H1 (cell line): ENCODE results near the gene TAX1BP1. TPM values are rescaled to one million over a fixed set of nuclear protein-coding genes. Genes with fewer than 3 reads are reported as not detected.

Source experiments
- CTCF ChIA-PET: fragments of 300-600 bp; sonication (Branson Sonifier 250); formaldehyde crosslinking; loops from one replicate; lab custom pipeline; 2021; ENCODE audit not compliant: partially characterized antibody; lab: Charles Lee
- POLR2A ChIA-PET: fragments of 300-600 bp; sonication (Branson Sonifier 250); formaldehyde crosslinking; loops from one replicate; lab custom pipeline; 2021; ENCODE audit warnings: inconsistent platforms; ENCODE audit not compliant: partially characterized antibody; lab: Charles Lee
- DNase-seq, 2 experiments: peaks; one replicate each; pipeline versions ENCODE4 v3.0.0 to v3.0.0-alpha.2; 2010 to 2022; ENCODE audit warnings: low spot score in 2 of 2, low read depth in 1 of 2, mixed read lengths in 1 of 2
- FAIRE-seq: peaks from 2 replicates; lab custom pipeline; 2011; peaks lifted over from hg19 to GRCh38; lab: Jason Lieb, UNC
- H2AFZ ChIP-seq: 2 replicates; pipeline ENCODE4 v1.8.1; 2012; ENCODE audit warnings: low read length, inconsistent platforms
- H2AK5ac ChIP-seq: 2 replicates; pipeline ENCODE4 v1.6.1; 2013; ENCODE audit warnings: low read depth, low read length
- H2BK120ac ChIP-seq: replicated peaks from 2 replicates; pipeline ENCODE3; 2013; ENCODE audit warnings: low read depth, low read length, inconsistent platforms
- H2BK12ac ChIP-seq: 2 replicates; pipeline ENCODE4 v1.6.1; 2013; ENCODE audit warnings: low read depth, low read length
- H2BK15ac ChIP-seq: 2 replicates; pipeline ENCODE4 v1.6.1; 2013; ENCODE audit warnings: low read length
- H2BK20ac ChIP-seq: 2 replicates; pipeline ENCODE4 v1.6.1; 2013; ENCODE audit warnings: low read length
- H2BK5ac ChIP-seq: 2 replicates; pipeline ENCODE4 v1.6.1; 2013; ENCODE audit warnings: low read depth, low read length
- H3K14ac ChIP-seq: 2 replicates; pipeline ENCODE4 v1.6.1; 2013; ENCODE audit warnings: inconsistent platforms; ENCODE audit not compliant: insufficient read length
- H3K18ac ChIP-seq: 2 replicates; pipeline ENCODE4 v1.6.1; 2013; ENCODE audit warnings: low read length; ENCODE audit errors: extremely low read depth
- H3K23ac ChIP-seq: 2 replicates; pipeline ENCODE4 v1.6.1; 2013; ENCODE audit warnings: inconsistent platforms; ENCODE audit not compliant: insufficient read length
- H3K23me2 ChIP-seq: 2 replicates; pipeline ENCODE4 v1.6.1; 2013; ENCODE audit warnings: low read depth, low read length
- H3K27ac ChIP-seq: 2 replicates; pipeline ENCODE4 v1.6.1; 2011; ENCODE audit warnings: low read depth, low read length, inconsistent platforms
- H3K27me3 ChIP-seq, 4 experiments: replicated peaks in 1 of 4; 1 replicate in 1 of 4; 2 replicates in 3 of 4; pipeline versions ENCODE4 v1.6.1 to v1.8.1; 2011 to 2013; ENCODE audit warnings: low read length in 3 of 4, mild to moderate bottlenecking in 3 of 4, inconsistent platforms in 2 of 4, mixed read lengths in 2 of 4, moderate library complexity in 1 of 4; ENCODE audit not compliant: control insufficient read depth in 3 of 4, insufficient read depth in 3 of 4; ENCODE audit errors: extremely low read depth in 1 of 4
- H3K36me3 ChIP-seq, 4 experiments: 2 replicates each; pipeline versions ENCODE4 v1.6.1 to v1.8.1; 2011 to 2013; ENCODE audit warnings: mild to moderate bottlenecking in 4 of 4, low read length in 3 of 4, moderate library complexity in 2 of 4, control low read depth in 1 of 4, inconsistent platforms in 1 of 4; ENCODE audit not compliant: insufficient read depth in 4 of 4, control insufficient read depth in 2 of 4
- H3K4ac ChIP-seq: replicated peaks from 2 replicates; pipeline ENCODE3; 2013; ENCODE audit warnings: low read length, low read depth, mixed read lengths, inconsistent platforms; ENCODE audit not compliant: insufficient read length
- H3K4me1 ChIP-seq, 4 experiments: replicated peaks in 1 of 4; 1 replicate in 1 of 4; 2 replicates in 3 of 4; pipeline versions ENCODE4 v1.6.1 to v1.8.1; 2011 to 2013; ENCODE audit warnings: low read length in 3 of 4, inconsistent platforms in 2 of 4, mixed read lengths in 1 of 4; ENCODE audit not compliant: insufficient read depth in 4 of 4, control insufficient read depth in 3 of 4
- H3K4me2 ChIP-seq, 2 experiments: 2 replicates each; pipeline versions ENCODE4 v1.6.1 to v1.8.1; 2011 to 2013; ENCODE audit warnings: low read depth in 2 of 2, low read length in 2 of 2, control low read depth in 1 of 2, inconsistent platforms in 1 of 2, mild to moderate bottlenecking in 1 of 2; ENCODE audit not compliant: insufficient read depth in 1 of 2
- H3K4me3 ChIP-seq, 4 experiments: fragments of 200-600, 300-600 bp in 1 of 4; sonication (generic), shearing (Covaris generic), sonication (Bioruptor Twin) in 1 of 4; 2 replicates each; pipeline versions ENCODE4 v1.5.1 to v1.8.1; 2011 to 2016; ENCODE audit warnings: low read length in 4 of 4, low read depth in 3 of 4, control low read depth in 2 of 4, inconsistent platforms in 2 of 4, mild to moderate bottlenecking in 2 of 4, mixed read lengths in 1 of 4, moderate library complexity in 1 of 4; ENCODE audit not compliant: insufficient read depth in 2 of 4; ENCODE audit errors: extremely low read depth in 1 of 4
- H3K56ac ChIP-seq: replicated peaks from 2 replicates; pipeline ENCODE3; 2013; ENCODE audit warnings: low read depth, mild to moderate bottlenecking, mixed read lengths, low read length, inconsistent platforms; ENCODE audit not compliant: insufficient read length
- H3K79me1 ChIP-seq: 2 replicates; pipeline ENCODE4 v1.6.1; 2013; ENCODE audit warnings: low read depth, low read length, control low read depth
- H3K79me2 ChIP-seq, 2 experiments: 2 replicates each; pipeline versions ENCODE4 v1.6.1 to v1.8.1; 2012 to 2013; ENCODE audit warnings: low read length in 2 of 2, mild to moderate bottlenecking in 2 of 2, inconsistent platforms in 1 of 2; ENCODE audit not compliant: insufficient read depth in 2 of 2, control insufficient read depth in 1 of 2
- H3K9ac ChIP-seq, 4 experiments: replicated peaks in 1 of 4; 1 replicate in 1 of 4; 2 replicates in 3 of 4; pipeline versions ENCODE4 v1.6.1 to v1.8.1; 2011 to 2013; ENCODE audit warnings: low read depth in 3 of 4, low read length in 3 of 4, control low read depth in 2 of 4, mild to moderate bottlenecking in 2 of 4, moderate library complexity in 2 of 4, inconsistent platforms in 1 of 4; ENCODE audit errors: extremely low read depth in 1 of 4
- H3K9me3 ChIP-seq, 2 experiments: 2 replicates each; pipeline versions ENCODE4 v1.6.1 to v1.8.1; 2012 to 2013; ENCODE audit warnings: mild to moderate bottlenecking in 2 of 2, moderate library complexity in 2 of 2, control low read depth in 1 of 2, inconsistent platforms in 1 of 2, low read depth in 1 of 2, low read length in 1 of 2, mixed read lengths in 1 of 2; ENCODE audit not compliant: insufficient read depth in 2 of 2
- H4K20me1 ChIP-seq, 2 experiments: replicated peaks in 1 of 2; 2 replicates each; pipeline versions ENCODE3 to v1.8.1; 2011 to 2013; ENCODE audit warnings: inconsistent platforms in 2 of 2, low read length in 2 of 2, mild to moderate bottlenecking in 1 of 2; ENCODE audit not compliant: insufficient read depth in 2 of 2, control insufficient read depth in 1 of 2
- H4K5ac ChIP-seq: 2 replicates; pipeline ENCODE4 v1.6.1; 2013; ENCODE audit warnings: low read length, low read depth, mixed read lengths, inconsistent platforms; ENCODE audit not compliant: insufficient read length
- H4K8ac ChIP-seq: 2 replicates; pipeline ENCODE4 v1.8.0; 2013; ENCODE audit warnings: mild to moderate bottlenecking, moderate library complexity, low read length, inconsistent platforms; ENCODE audit not compliant: insufficient read depth; ENCODE audit errors: extremely low read depth
- H4K91ac ChIP-seq: replicated peaks from 2 replicates; pipeline ENCODE3; 2013; ENCODE audit warnings: low read length, mixed read lengths, inconsistent platforms; ENCODE audit not compliant: insufficient read length
- JUND ChIP-seq: IDR thresholded peaks from 2 replicates; pipeline ENCODE4 v1.6.1; 2011; ENCODE audit warnings: mild to moderate bottlenecking, improper control_type of control experiment, low read length
- RAD21 ChIP-seq, 2 experiments: IDR thresholded peaks in 1 of 2; conservative IDR thresholded peaks in 1 of 2; 2 replicates each; pipeline ENCODE4 v1.6.1; 2011; ENCODE audit warnings: low read depth in 2 of 2, low read length in 2 of 2, improper control_type of control experiment in 1 of 2, inconsistent platforms in 1 of 2, mild to moderate bottlenecking in 1 of 2, moderate library complexity in 1 of 2
- RXRA ChIP-seq: IDR thresholded peaks from 2 replicates; pipeline ENCODE4 v1.6.1; 2011; ENCODE audit warnings: low read depth, mild to moderate bottlenecking, low read length, moderate library complexity; ENCODE audit not compliant: insufficient read depth
- WGBS, 2 experiments: shearing (Covaris generic) in 1 of 2; methylation state at CpG; one replicate each; pipeline versions ENCODE4 v1.1.6 to v1.1.7; 2013 to 2015; ENCODE audit warnings: low lambda C conversion rate in 2 of 2, mixed read lengths in 2 of 2, inconsistent platforms in 1 of 2, low coverage in 1 of 2, missing lambda C conversion rate in 1 of 2; ENCODE audit not compliant: insufficient replicate concordance in 2 of 2, insufficient coverage in 1 of 2, insufficient read length in 1 of 2; ENCODE audit errors: extremely low coverage in 1 of 2, missing lambda C conversion rate in 1 of 2; 5-methylcytosine and 5-hydroxymethylcytosine counted together
- polyA plus RNA-seq, 7 experiments: library from polyadenylated mRNA; depleted of rRNA in 3 of 7; stranded (reverse) in 5 of 7; unstranded in 2 of 7; fragments of >200 nt in 5 of 7; fragments of 200-250 nt in 2 of 7; gene quantifications; 1 replicate in 5 of 7; 2 replicates in 1 of 7; 4 replicates in 1 of 7; pipeline versions ENCODE4 v1.2.1 to v1.2.3, GENCODE V29; 2011 to 2013; ENCODE audit warnings: missing spikeins in 2 of 7, mixed read lengths in 2 of 7
- total RNA-seq: library from RNA; stranded (reverse); fragmentation: NEBNext Ultra II Directional; extraction: Animal tissue kit (Norgen Biotek cat#: 25700); gene quantifications from 2 replicates; pipeline ENCODE4 v1.2.1, GENCODE V29; 2021
- TF ChIP-seq, protein P1 (sequence below), 3 experiments: IDR thresholded peaks; 1 replicate in 2 of 3; 2 replicates in 1 of 3; pipeline versions ENCODE4 v1.5.1 to v1.6.1; 2011; ENCODE audit warnings: low read length in 3 of 3, mild to moderate bottlenecking in 3 of 3, inconsistent platforms in 2 of 3, low read depth in 1 of 3, moderate library complexity in 1 of 3; ENCODE audit not compliant: insufficient read depth in 1 of 3; ENCODE audit errors: control extremely low read depth in 1 of 3

The TAX1BP1 gene
- total and polyA plus RNA-seq, 2 of the 8 experiments (the other 6 are each of a cell fraction or from before 2014, with no cell fraction given): 56.0 to 62.7 TPM

DNA sequence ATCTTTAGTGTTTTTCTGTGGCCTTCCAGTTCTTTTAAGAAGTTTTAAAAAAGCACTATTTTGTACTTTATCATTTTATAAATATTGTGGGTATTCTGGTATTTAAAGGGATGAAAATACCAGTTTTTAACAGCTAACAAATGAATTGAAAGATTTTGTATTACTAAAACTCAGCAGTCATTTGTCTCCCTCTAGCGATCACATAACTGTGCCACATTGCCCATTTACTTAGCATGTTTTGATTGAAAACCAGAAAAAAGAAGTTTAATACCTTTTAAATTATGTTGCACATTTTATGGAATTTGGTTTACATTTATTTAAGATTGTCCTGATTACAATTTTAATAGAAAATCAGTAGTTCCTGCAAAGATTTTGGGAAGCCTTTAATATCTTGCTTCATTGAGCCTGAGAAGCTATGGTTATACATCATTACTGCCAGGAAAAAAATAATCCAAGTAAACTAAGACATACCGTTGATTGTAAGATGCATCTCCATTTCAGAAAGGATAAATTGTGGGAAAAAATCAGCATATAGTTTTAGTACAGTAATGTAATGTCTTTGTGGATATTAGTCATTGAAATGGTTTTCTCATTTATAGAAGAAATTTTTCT lies 34.9 kb downstream of the TAX1BP1 start:
- WGBS, 2 experiments: 59% methylated on average over 2 of the region's 2 CpGs; no CpG with 5 or more reads in 1 of the 2 experiments
- no peak overlapping the region for H3K18ac ChIP-seq
- H3K4me1 ChIP-seq: no peaks in the 10 kb centered on the region

More for the DNA sequence above, 34.9 kb downstream of the TAX1BP1 start:
- Histone ChIP-seq H4K5ac (no peak overlapping the region), H2BK5ac (no peak overlapping the region), H3K36me3 (peaks cover 0 to 8% (median 2%) of the 10 kb centered on the region in 4 experiments; a peak in 4 of 8 replicates), H2BK20ac (no peak overlapping the region), H3K14ac (no peak overlapping the region), H3K27ac (no peak overlapping the region), H3K56ac (no peak overlapping the region), H3K23ac (no peak overlapping the region)
- POLR2A ChIA-PET: interaction anchor here (0.6 kb wide), 1 partner anchor 10 kb away, joined by 3 read pairs; no protein-coding TSS in a partner anchor
- TF ChIP-seq RXRA (no peak), RAD21 (IDR thresholded peaks at IDR 0.05 in 1 of 2, conservative IDR thresholded peaks at IDR 0.05 in 1 of 2; ENCODE audit: low read depth in 2 of 2, low read length in 2 of 2) (peak; percentile 64 to 66), JUND (no peak)
- TF ChIP-seq, protein P1, sequence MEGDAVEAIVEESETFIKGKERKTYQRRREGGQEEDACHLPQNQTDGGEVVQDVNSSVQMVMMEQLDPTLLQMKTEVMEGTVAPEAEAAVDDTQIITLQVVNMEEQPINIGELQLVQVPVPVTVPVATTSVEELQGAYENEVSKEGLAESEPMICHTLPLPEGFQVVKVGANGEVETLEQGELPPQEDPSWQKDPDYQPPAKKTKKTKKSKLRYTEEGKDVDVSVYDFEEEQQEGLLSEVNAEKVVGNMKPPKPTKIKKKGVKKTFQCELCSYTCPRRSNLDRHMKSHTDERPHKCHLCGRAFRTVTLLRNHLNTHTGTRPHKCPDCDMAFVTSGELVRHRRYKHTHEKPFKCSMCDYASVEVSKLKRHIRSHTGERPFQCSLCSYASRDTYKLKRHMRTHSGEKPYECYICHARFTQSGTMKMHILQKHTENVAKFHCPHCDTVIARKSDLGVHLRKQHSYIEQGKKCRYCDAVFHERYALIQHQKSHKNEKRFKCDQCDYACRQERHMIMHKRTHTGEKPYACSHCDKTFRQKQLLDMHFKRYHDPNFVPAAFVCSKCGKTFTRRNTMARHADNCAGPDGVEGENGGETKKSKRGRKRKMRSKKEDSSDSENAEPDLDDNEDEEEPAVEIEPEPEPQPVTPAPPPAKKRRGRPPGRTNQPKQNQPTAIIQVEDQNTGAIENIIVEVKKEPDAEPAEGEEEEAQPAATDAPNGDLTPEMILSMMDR (IDR thresholded peaks at IDR 0.05; ENCODE audit: control extremely low read depth in 1 of 3, insufficient read depth in 1 of 3, low read depth in 1 of 3, low read length in 3 of 3): peak in 1 of 3 experiments; percentile 53; a peak in 2 of 4 replicates
- TF ChIP-seq, all 59 proteins: peak for 2
- Histone ChIP-seq H2BK12ac (no peak overlapping the region), H3K4me3 (no peak overlapping the region), H3K9me3 (no peaks in the 10 kb centered on the region), H3K4me2 (no peak overlapping the region), H4K20me1 (no peaks in the 10 kb centered on the region), H3K4ac (no peak overlapping the region), H3K79me1 (no peaks in the 10 kb centered on the region), H2AK5ac (no peak overlapping the region), H3K79me2 (peaks cover 0 to 9% of the 10 kb centered on the region in 2 experiments; a peak in 1 of 4 replicates), H3K23me2 (no peaks in the 10 kb centered on the region), H4K8ac (no peak overlapping the region), H2AFZ (no peak overlapping the region), H4K91ac (no peak overlapping the region), H2BK120ac (no peak overlapping the region), H3K9ac (no peak overlapping the region), H2BK15ac (no peak overlapping the region), H3K27me3 (no peaks in the 10 kb centered on the region)
- DNase-seq (no peak), FAIRE-seq (no peak)
- CTCF ChIA-PET: interaction anchor here (0.7 to 3.7 kb wide), 33 partner anchors 8 to 580 kb away, joined by 3 to 15 read pairs (median 4); partner anchors contain the start of gene HOXA13
